Transverse colon (tissue), 4 donors: Measurements from ENCODE around the gene EHD4. TPM values are rescaled to one million over a fixed set of nuclear protein-coding genes. Genes with fewer than 3 reads are reported as not detected.

Experiments
- DNase-seq: peaks from one replicate; pipeline ENCODE4 v3.0.0-alpha.2; 2019
- H3K27ac ChIP-seq, 4 donors: fragments of 200-600 bp; sonication (generic); 2 replicates each; pipeline ENCODE4 v1.5.1; 2016 to 2018; ENCODE audit warnings: inconsistent platforms in 4 of 4
- H3K27me3 ChIP-seq: fragments of 200-600 bp; sonication (generic); 2 replicates; pipeline ENCODE4 v1.5.1; 2017; ENCODE audit warnings: inconsistent platforms
- H3K36me3 ChIP-seq, 4 donors: fragments of 200-600 bp; sonication (generic); 2 replicates each; pipeline ENCODE4 v1.5.1; 2017 to 2019; ENCODE audit warnings: inconsistent platforms in 4 of 4
- H3K4me1 ChIP-seq, 4 donors: fragments of 200-600 bp; sonication (generic); 2 replicates each; pipeline ENCODE4 v1.5.1; 2017 to 2020; ENCODE audit warnings: inconsistent platforms in 4 of 4
- H3K4me3 ChIP-seq, 4 donors: fragments of 200-600 bp; sonication (generic); 1 replicate in 1 of 4; 2 replicates in 3 of 4; pipeline versions ENCODE4 v1.5.1 to v1.6.1; 2017 to 2019; ENCODE audit warnings: inconsistent platforms in 4 of 4
- H3K9me3 ChIP-seq, 2 donors: fragments of 200-600 bp; sonication (generic); 2 replicates each; pipeline ENCODE4 v1.5.1; 2017 to 2019; ENCODE audit warnings: inconsistent platforms in 2 of 2
- CTCF ChIP-seq, 5 experiments: fragments of 200-600 bp in 3 of 5; fragments of 450-650 bp in 2 of 5; sonication (generic) in 3 of 5; IDR thresholded peaks; 1 replicate in 2 of 5; 2 replicates in 3 of 5; pipeline ENCODE4 v1.5.1; 2016 to 2017; ENCODE audit warnings: antibody characterized with exemption in 5 of 5, inconsistent platforms in 3 of 5, mild to moderate bottlenecking in 2 of 5, moderate library complexity in 1 of 5
- EP300 ChIP-seq: sonication (generic); formaldehyde crosslinking; IDR thresholded peaks from one replicate; pipeline ENCODE4 v1.6.1; 2017; ENCODE audit warnings: antibody characterized with exemption, low read depth
- POLR2A ChIP-seq: fragments of 450-650 bp; IDR thresholded peaks from one replicate; pipeline ENCODE4 v1.6.1; 2016; ENCODE audit warnings: antibody characterized with exemption, mild to moderate bottlenecking, moderate library complexity
- POLR2AphosphoS5 ChIP-seq, 3 donors: sonication (generic); formaldehyde crosslinking; IDR thresholded peaks; one replicate each; pipeline ENCODE4 v1.6.1; 2016; ENCODE audit warnings: antibody characterized with exemption in 3 of 3
- WGBS, 2 donors: methylation state at CpG; one replicate each; pipeline ENCODE4 v1.1.5; 2018; ENCODE audit warnings: low coverage in 1 of 2; 5-methylcytosine and 5-hydroxymethylcytosine counted together
- in situ Hi-C, 4 donors: fragments of 200-750 bp; cut with MboI; loops; one replicate each; pipeline versions ENCODE4 v1.15.0 to v1.15.1; 2017; ENCODE audit warnings: low sequenced_read_pairs in 3 of 4, low pct_ligation_motif_present in 1 of 4, low pct_unique_long_range_greater_than_20kb in 1 of 4
- intact Hi-C: fragments of 100-400 bp; cut with DNase I; formaldehyde crosslinking; loops from one replicate; pipeline ENCODE4 v1.15.1; 2023; ENCODE audit warnings: low total_unique reads
- total RNA-seq, 4 donors: library from RNA; depleted of rRNA; stranded (reverse); fragments of >200 nt; gene quantifications; one replicate each; pipeline ENCODE4 v1.1.0, GENCODE V29; 2016

Gene EHD4
- total RNA-seq, 4 donors from 2014 or later = 16.9 to 55.4 (median 35.5) TPM

GRCh38 chr15:42018306-42019224 is 46.2 kb upstream of the EHD4 start:
- in situ Hi-C loops = no loop called here
- DNase-seq = no peak

GRCh38 chr15:42016971-42017370 is 44.6 kb upstream of the EHD4 start:
- in situ Hi-C loops (no loop called here), intact Hi-C loops (no loop called here)
- TF ChIP-seq POLR2A = no peak
- TF ChIP-seq POLR2AphosphoS5 (IDR thresholded peaks at IDR 0.05) = no peak
- Histone ChIP-seq H3K4me1 (peaks cover 0 to 9% (median 6%) of the 10 kb centered on the region in 4 donors), H3K4me3 (no peak overlapping the region), H3K27ac (no peak overlapping the region), H3K9me3 (no peaks in the 10 kb centered on the region), H3K27me3 (no peaks in the 10 kb centered on the region), H3K36me3 (no peaks in the 10 kb centered on the region)
- 78% methylated on average over 6 of the region's 6 CpGs; no CpG with 5 or more reads in 1 of the 2 donors for WGBS, 2 donors
- no peak for DNase-seq

More at GRCh38 chr15:42018306-42019224, 46.2 kb upstream of the EHD4 start:
- WGBS, 2 donors = 60% methylated on average over 6 of the region's 6 CpGs; no CpG with 5 or more reads in 1 of the 2 donors
- no peaks in the 10 kb centered on the region for H3K36me3 ChIP-seq
- no peak overlapping the region for H3K4me3 ChIP-seq
- no peak overlapping the region for H3K27ac ChIP-seq
- intact Hi-C loops = no loop called here
- H3K9me3 ChIP-seq = no peaks in the 10 kb centered on the region
- H3K27me3 ChIP-seq = no peaks in the 10 kb centered on the region
- TF ChIP-seq CTCF (IDR thresholded peaks at IDR 0.05) (no peak), POLR2A (no peak), EP300 (no peak), POLR2AphosphoS5 (IDR thresholded peaks at IDR 0.05) (no peak)
- H3K4me1 ChIP-seq = no peaks in the 10 kb centered on the region

- no peak overlapping the region for H3K27ac ChIP-seq
These were observed 42.0 kb upstream of the EHD4 start for GRCh38 chr15:42014406-42014805.

GRCh38 chr15:42012928-42013482 is 40.6 kb upstream of the EHD4 start:
- in situ Hi-C loops = no loop called here
- WGBS, 2 donors = 94 to 100% methylated on average over 1 to 10 of the region's 10 CpGs
- Histone ChIP-seq H3K4me1 (peaks cover 0 to 13% (median 10%) of the 10 kb centered on the region in 4 donors), H3K36me3 (no peaks in the 10 kb centered on the region), H3K9me3 (no peaks in the 10 kb centered on the region), H3K27me3 (no peaks in the 10 kb centered on the region), H3K4me3 (no peak overlapping the region), H3K27ac (no peak overlapping the region)
- intact Hi-C loops = no loop called here
- TF ChIP-seq POLR2AphosphoS5 (IDR thresholded peaks at IDR 0.05) (no peak), EP300 (no peak), POLR2A (no peak), CTCF (IDR thresholded peaks at IDR 0.05) (no peak)
- DNase-seq = no peak

More at GRCh38 chr15:42014406-42014805, 42.0 kb upstream of the EHD4 start:
- intact Hi-C loops = no loop called here
- TF ChIP-seq POLR2AphosphoS5 (IDR thresholded peaks at IDR 0.05) (no peak), EP300 (no peak), CTCF (IDR thresholded peaks at IDR 0.05) (no peak), POLR2A (no peak)
- no peaks in the 10 kb centered on the region for H3K9me3 ChIP-seq
- 98% methylated on average over 4 of the region's 4 CpGs; no CpG with 5 or more reads in 1 of the 2 donors for WGBS, 2 donors
- H3K27me3 ChIP-seq = no peaks in the 10 kb centered on the region
- in situ Hi-C loops = no loop called here
- H3K4me3 ChIP-seq = no peak overlapping the region
- DNase-seq = no peak
- no peaks in the 10 kb centered on the region for H3K36me3 ChIP-seq
- H3K4me1 ChIP-seq = peaks cover 0 to 13% (median 10%) of the 10 kb centered on the region in 4 donors
